Stimulated activated CD4-positive, alpha-beta T cell treated with anti-CD3 and anti-CD28 coated beads, Interleukin-1b, Interleukin-23, amount 100 ng/mL, for 4 hours (primary cell): Measurements from ENCODE around the gene NRXN3.
"Not testable (repeated sequence)": the region's sequence is repeated elsewhere in the genome, so short reads cannot be mapped to it uniquely, and the experiment has no call there.

ENCODE experiments used
- DNase-seq, 2 donors: peaks; one replicate each; pipeline ENCODE4 v3.0.0-alpha.2; 2020; ENCODE audit warnings: low read depth in 2 of 2

NRXN3 gene

GRCh38 chr14:79062226-79062625, 892.1 kb downstream of the NRXN3 start:
- no peak for DNase-seq

GRCh38 chr14:79064214-79064613, 894.0 kb downstream of the NRXN3 start:
- no peak for DNase-seq

GRCh38 chr14:79074510-79074909, 904.3 kb downstream of the NRXN3 start:
- no peak for DNase-seq

GRCh38 chr14:79076428-79076827, 906.3 kb downstream of the NRXN3 start:
- DNase-seq = no peak

GRCh38 chr14:79077096-79077495, 906.9 kb downstream of the NRXN3 start:
- no peak for DNase-seq

- no peak for DNase-seq
Observed at GRCh38 chr14:79080040-79080439, 909.9 kb downstream of the NRXN3 start.

- no peak for DNase-seq
Observed at GRCh38 chr14:79082883-79083282, 912.7 kb downstream of the NRXN3 start.

GRCh38 chr14:79083356-79083755, 913.2 kb downstream of the NRXN3 start:
- no peak for DNase-seq

- no peak for DNase-seq
Observed at GRCh38 chr14:79084861-79085260, 914.7 kb downstream of the NRXN3 start.

- no peak for DNase-seq
Observed at GRCh38 chr14:79089576-79089975, 919.4 kb downstream of the NRXN3 start.

- DNase-seq = no peak
Observed at GRCh38 chr14:79090641-79091180, 920.5 kb downstream of the NRXN3 start.

- no peak for DNase-seq
Observed at GRCh38 chr14:79091381-79091963, 921.3 kb downstream of the NRXN3 start.

- no peak for DNase-seq
Observed at GRCh38 chr14:79093531-79093930, 923.4 kb downstream of the NRXN3 start.

GRCh38 chr14:79094951-79095350, 924.8 kb downstream of the NRXN3 start:
- no peak for DNase-seq

GRCh38 chr14:79096811-79097210, 926.6 kb downstream of the NRXN3 start:
- no peak for DNase-seq

GRCh38 chr14:79098324-79098723, 928.2 kb downstream of the NRXN3 start:
- no peak for DNase-seq

GRCh38 chr14:79100578-79100977, 930.4 kb downstream of the NRXN3 start:
- no peak for DNase-seq

- no peak for DNase-seq
Observed at GRCh38 chr14:79101388-79101787, 931.2 kb downstream of the NRXN3 start.

- no peak for DNase-seq
Observed at GRCh38 chr14:79103764-79104163, 933.6 kb downstream of the NRXN3 start.

- not testable (repeated sequence) for DNase-seq
Observed at GRCh38 chr14:79110564-79110963, 940.4 kb downstream of the NRXN3 start.

GRCh38 chr14:79111987-79112501, 941.9 kb downstream of the NRXN3 start:
- DNase-seq = no peak

- no peak for DNase-seq
Observed at GRCh38 chr14:79117561-79117960, 947.4 kb downstream of the NRXN3 start.

GRCh38 chr14:79118291-79118690, 948.1 kb downstream of the NRXN3 start:
- no peak for DNase-seq

GRCh38 chr14:79134361-79134760, 964.2 kb downstream of the NRXN3 start:
- DNase-seq = no peak
